H9 (cell line): ENCODE data around the gene NEGR1. TPM values are rescaled to one million over a fixed set of nuclear protein-coding genes. Genes with fewer than 3 reads are reported as not detected.

Experiments
- DNase-seq: peaks from one replicate; pipeline ENCODE4 v3.0.0-alpha.2; 2017
- H2AFZ ChIP-seq: one replicate; pipeline ENCODE4 v1.6.1; 2013; ENCODE audit warnings: mild to moderate bottlenecking, low read length, control low read depth, moderate library complexity
- H2AK5ac ChIP-seq: 2 replicates; pipeline ENCODE4 v1.6.1; 2013; ENCODE audit warnings: low read length, control low read depth, mixed read lengths; ENCODE audit not compliant: insufficient read length
- H2BK120ac ChIP-seq: one replicate; pipeline ENCODE4 v1.6.1; 2013; ENCODE audit warnings: low read depth, mild to moderate bottlenecking, low read length, control low read depth, inconsistent platforms; ENCODE audit not compliant: poor library complexity, severe bottlenecking
- H2BK12ac ChIP-seq: 2 replicates; pipeline ENCODE4 v1.6.1; 2013; ENCODE audit warnings: low read length, control low read depth, mixed read lengths, low read depth; ENCODE audit not compliant: insufficient read length
- H2BK15ac ChIP-seq: 2 replicates; pipeline ENCODE4 v1.6.1; 2013; ENCODE audit warnings: low read depth, low read length, control low read depth
- H2BK20ac ChIP-seq: one replicate; pipeline ENCODE4 v1.6.1; 2013; ENCODE audit warnings: low read depth, mild to moderate bottlenecking, low read length, control low read depth, inconsistent platforms; ENCODE audit not compliant: poor library complexity, severe bottlenecking
- H2BK5ac ChIP-seq: 2 replicates; pipeline ENCODE4 v1.6.1; 2013; ENCODE audit warnings: low read length, control low read depth, mixed read lengths; ENCODE audit not compliant: insufficient read length
- H3K14ac ChIP-seq: 2 replicates; pipeline ENCODE4 v1.6.1; 2013; ENCODE audit warnings: low read length, control low read depth; ENCODE audit not compliant: insufficient read depth
- H3K18ac ChIP-seq: 2 replicates; pipeline ENCODE4 v1.6.1; 2013; ENCODE audit warnings: low read depth, mild to moderate bottlenecking, mixed read lengths, low read length, control low read depth; ENCODE audit not compliant: insufficient read length
- H3K23ac ChIP-seq: 2 replicates; pipeline ENCODE4 v1.6.1; 2013; ENCODE audit warnings: low read length, control low read depth, mixed read lengths, low read depth; ENCODE audit not compliant: insufficient read length
- H3K23me2 ChIP-seq: 2 replicates; pipeline ENCODE4 v1.6.1; 2013; ENCODE audit warnings: low read depth, mild to moderate bottlenecking, mixed read lengths, low read length, control low read depth; ENCODE audit not compliant: insufficient read length, poor library complexity, severe bottlenecking
- H3K27ac ChIP-seq: 2 replicates; pipeline ENCODE4 v1.5.1; 2013; ENCODE audit warnings: low read length, control low read depth, mixed read lengths, low read depth; ENCODE audit not compliant: insufficient read length
- H3K27me3 ChIP-seq: 2 replicates; pipeline ENCODE4 v1.6.1; 2013; ENCODE audit warnings: low read length, control low read depth, inconsistent platforms; ENCODE audit not compliant: insufficient read depth
- H3K4ac ChIP-seq: 2 replicates; pipeline ENCODE4 v1.6.1; 2013; ENCODE audit warnings: low read depth, mild to moderate bottlenecking, control low read depth, inconsistent platforms, low read length, moderate library complexity
- H3K4me1 ChIP-seq: 2 replicates; pipeline ENCODE4 v1.6.1; 2013; ENCODE audit warnings: low read length, control low read depth, inconsistent platforms; ENCODE audit not compliant: insufficient read depth
- H3K4me2 ChIP-seq: 2 replicates; pipeline ENCODE4 v1.6.1; 2013; ENCODE audit warnings: low read length, control low read depth, mixed read lengths; ENCODE audit not compliant: insufficient read length, insufficient read depth
- H3K56ac ChIP-seq: 2 replicates; pipeline ENCODE4 v1.6.1; 2013; ENCODE audit warnings: low read depth, mild to moderate bottlenecking, mixed read lengths, low read length, control low read depth; ENCODE audit not compliant: insufficient read length
- H3K79me1 ChIP-seq: 2 replicates; pipeline ENCODE4 v1.6.1; 2013; ENCODE audit warnings: low read depth, mild to moderate bottlenecking, moderate library complexity, low read length, control low read depth, inconsistent platforms; ENCODE audit not compliant: insufficient read depth, poor library complexity, severe bottlenecking
- H3K79me2 ChIP-seq: 2 replicates; pipeline ENCODE4 v1.6.1; 2013; ENCODE audit warnings: low read length, control low read depth, inconsistent platforms; ENCODE audit not compliant: insufficient read depth
- H3K9ac ChIP-seq: 2 replicates; pipeline ENCODE4 v1.6.1; 2013; ENCODE audit warnings: low read length, control low read depth, mixed read lengths; ENCODE audit not compliant: insufficient read length; ENCODE audit errors: extremely low read depth
- H3K9me3 ChIP-seq: one replicate; pipeline ENCODE4 v1.6.1; 2013; ENCODE audit warnings: low read depth, low read length, inconsistent platforms; ENCODE audit not compliant: control insufficient read depth
- H3T11ph ChIP-seq: one replicate; pipeline ENCODE4 v1.6.1; 2013; ENCODE audit warnings: mild to moderate bottlenecking, low read length, control low read depth, inconsistent platforms
- H4K20me1 ChIP-seq: one replicate; pipeline ENCODE4 v1.6.1; 2013; ENCODE audit not compliant: control insufficient read depth, insufficient read length, insufficient read depth
- H4K5ac ChIP-seq: 2 replicates; pipeline ENCODE4 v1.6.1; 2013; ENCODE audit warnings: low read depth, mild to moderate bottlenecking, mixed read lengths, low read length, control low read depth; ENCODE audit not compliant: insufficient read length
- H4K8ac ChIP-seq: replicated peaks from 2 replicates; pipeline ENCODE4 v1.6.1; 2013; ENCODE audit warnings: low read length, control low read depth, mixed read lengths, low read depth; ENCODE audit not compliant: insufficient read length
- H4K91ac ChIP-seq: 2 replicates; pipeline ENCODE4 v1.6.1; 2013; ENCODE audit warnings: low read depth, mild to moderate bottlenecking, moderate library complexity, mixed read lengths, low read length, control low read depth; ENCODE audit not compliant: insufficient read length
- H3K27ac Mint-ChIP-seq, 3 experiments: 2 replicates in 2 of 3; 3 replicates in 1 of 3; pipeline ENCODE4 v1.8.0; 2020 to 2021; ENCODE audit warnings: mixed read lengths in 3 of 3, mild to moderate bottlenecking in 1 of 3, moderate library complexity in 1 of 3
- H3K27me3 Mint-ChIP-seq: 2 replicates; pipeline ENCODE4 v1.8.0; 2021; ENCODE audit warnings: low read depth, mild to moderate bottlenecking, moderate library complexity, mixed read lengths
- H3K36me3 Mint-ChIP-seq, 3 experiments: 2 replicates in 2 of 3; 3 replicates in 1 of 3; pipeline ENCODE4 v1.8.0; 2020 to 2021; ENCODE audit warnings: low read depth in 3 of 3, mixed read lengths in 3 of 3; ENCODE audit not compliant: insufficient read depth in 1 of 3
- H3K4me1 Mint-ChIP-seq, 2 experiments: 2 replicates each; pipeline ENCODE4 v1.8.0; 2020; ENCODE audit warnings: mixed read lengths in 2 of 2
- H3K4me3 Mint-ChIP-seq, 2 experiments: 2 replicates in 1 of 2; 3 replicates in 1 of 2; pipeline ENCODE4 v1.8.0; 2020 to 2021; ENCODE audit warnings: mild to moderate bottlenecking in 2 of 2, mixed read lengths in 2 of 2, moderate library complexity in 1 of 2
- H3K9me3 Mint-ChIP-seq, 2 experiments: 2 replicates in 1 of 2; 3 replicates in 1 of 2; pipeline ENCODE4 v1.8.0; 2020; ENCODE audit warnings: mild to moderate bottlenecking in 2 of 2, mixed read lengths in 2 of 2, moderate library complexity in 1 of 2
- total RNA-seq: library from RNA; stranded (reverse); gene quantifications from 2 replicates; pipeline ENCODE4 v1.2.1, GENCODE V29; 2021
- TF ChIP-seq, protein P1 (sequence below): fragments of 200-600 bp; sonication (generic); conservative IDR thresholded peaks from 3 replicates; pipeline ENCODE4 v1.8.0; 2021; ENCODE audit warnings: antibody characterized with exemption, mild to moderate bottlenecking

NEGR1 gene
- total RNA-seq, 1 experiment from 2014 or later: 0.13 TPM

DNA sequence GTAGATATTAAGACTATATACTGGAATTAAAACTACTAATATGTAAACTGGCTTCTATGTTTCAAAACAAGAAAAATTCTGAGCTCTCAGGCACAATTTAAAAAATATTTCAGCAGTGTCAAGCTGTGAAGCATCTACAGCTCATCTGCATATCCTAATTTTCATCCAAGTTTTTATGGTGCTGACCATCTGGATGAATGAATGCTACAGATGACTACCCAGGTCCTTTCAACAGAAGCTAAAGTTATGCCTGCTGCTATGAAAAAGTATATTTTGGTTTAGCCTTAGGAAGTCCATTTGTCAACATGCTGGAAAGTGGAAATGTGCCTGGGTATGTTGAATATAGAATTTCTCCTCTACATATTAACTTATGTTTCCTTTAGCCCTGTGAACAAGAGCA is 206.9 kb downstream of the NEGR1 start:
- Histone ChIP-seq H2BK15ac (no peak overlapping the region), H2BK20ac (no peak overlapping the region), H4K91ac (no peak overlapping the region), H3K79me1 (no peaks in the 10 kb centered on the region), H4K20me1 (no peaks in the 10 kb centered on the region), H3K27me3 (no peaks in the 10 kb centered on the region), H3K79me2 (no peaks in the 10 kb centered on the region), H3K18ac (no peak overlapping the region), H2BK120ac (no peak overlapping the region), H3K27ac (no peak overlapping the region), H3K56ac (no peak overlapping the region), H3K23ac (no peak overlapping the region), H2AK5ac (no peak overlapping the region), H2AFZ (no peak overlapping the region), H3K23me2 (no peaks in the 10 kb centered on the region), H3K9me3 (no peaks in the 10 kb centered on the region), H3K4ac (no peak overlapping the region), H4K5ac (no peak overlapping the region), H3K9ac (no peak overlapping the region), H3K4me2 (no peak overlapping the region), H2BK5ac (no peak overlapping the region), H4K8ac (no peak overlapping the region), H3T11ph (no peak overlapping the region), H3K4me1 (no peaks in the 10 kb centered on the region), H2BK12ac (no peak overlapping the region), H3K14ac (no peak overlapping the region)
- TF ChIP-seq, protein P1, sequence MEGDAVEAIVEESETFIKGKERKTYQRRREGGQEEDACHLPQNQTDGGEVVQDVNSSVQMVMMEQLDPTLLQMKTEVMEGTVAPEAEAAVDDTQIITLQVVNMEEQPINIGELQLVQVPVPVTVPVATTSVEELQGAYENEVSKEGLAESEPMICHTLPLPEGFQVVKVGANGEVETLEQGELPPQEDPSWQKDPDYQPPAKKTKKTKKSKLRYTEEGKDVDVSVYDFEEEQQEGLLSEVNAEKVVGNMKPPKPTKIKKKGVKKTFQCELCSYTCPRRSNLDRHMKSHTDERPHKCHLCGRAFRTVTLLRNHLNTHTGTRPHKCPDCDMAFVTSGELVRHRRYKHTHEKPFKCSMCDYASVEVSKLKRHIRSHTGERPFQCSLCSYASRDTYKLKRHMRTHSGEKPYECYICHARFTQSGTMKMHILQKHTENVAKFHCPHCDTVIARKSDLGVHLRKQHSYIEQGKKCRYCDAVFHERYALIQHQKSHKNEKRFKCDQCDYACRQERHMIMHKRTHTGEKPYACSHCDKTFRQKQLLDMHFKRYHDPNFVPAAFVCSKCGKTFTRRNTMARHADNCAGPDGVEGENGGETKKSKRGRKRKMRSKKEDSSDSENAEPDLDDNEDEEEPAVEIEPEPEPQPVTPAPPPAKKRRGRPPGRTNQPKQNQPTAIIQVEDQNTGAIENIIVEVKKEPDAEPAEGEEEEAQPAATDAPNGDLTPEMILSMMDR: no peak
- Mint-ChIP-seq H3K27me3 (no peaks in the 10 kb centered on the region), H3K36me3 (no peaks in the 10 kb centered on the region), H3K27ac (no peak overlapping the region), H3K4me1 (peaks cover 0 to 7% of the 10 kb centered on the region in 2 experiments; a peak in 1 of 4 replicates), H3K4me3 (no peak overlapping the region), H3K9me3 (no peaks in the 10 kb centered on the region)
- DNase-seq: no peak
